H1 (cell line): ENCODE data around the gene PRDM15. TPM values are rescaled to one million over a fixed set of nuclear protein-coding genes. Genes with fewer than 3 reads are reported as not detected.

Experiments used
- CTCF ChIA-PET: fragments of 300-600 bp; sonication (Branson Sonifier 250); formaldehyde crosslinking; loops from one replicate; lab custom pipeline; 2021; ENCODE audit not compliant: partially characterized antibody; lab: Charles Lee
- POLR2A ChIA-PET: fragments of 300-600 bp; sonication (Branson Sonifier 250); formaldehyde crosslinking; loops from one replicate; lab custom pipeline; 2021; ENCODE audit warnings: inconsistent platforms; ENCODE audit not compliant: partially characterized antibody; lab: Charles Lee
- DNase-seq, 2 experiments: peaks; one replicate each; pipeline versions ENCODE4 v3.0.0 to v3.0.0-alpha.2; 2010 to 2022; ENCODE audit warnings: low spot score in 2 of 2, low read depth in 1 of 2, mixed read lengths in 1 of 2
- FAIRE-seq: peaks from 2 replicates; lab custom pipeline; 2011; peaks lifted over from hg19 to GRCh38; lab: Jason Lieb, UNC
- H2AFZ ChIP-seq: 2 replicates; pipeline ENCODE4 v1.8.1; 2012; ENCODE audit warnings: low read length, inconsistent platforms
- H2AK5ac ChIP-seq: 2 replicates; pipeline ENCODE4 v1.6.1; 2013; ENCODE audit warnings: low read depth, low read length
- H2BK120ac ChIP-seq: replicated peaks from 2 replicates; pipeline ENCODE3; 2013; ENCODE audit warnings: low read depth, low read length, inconsistent platforms
- H2BK12ac ChIP-seq: 2 replicates; pipeline ENCODE4 v1.6.1; 2013; ENCODE audit warnings: low read depth, low read length
- H2BK15ac ChIP-seq: 2 replicates; pipeline ENCODE4 v1.6.1; 2013; ENCODE audit warnings: low read length
- H2BK20ac ChIP-seq: 2 replicates; pipeline ENCODE4 v1.6.1; 2013; ENCODE audit warnings: low read length
- H2BK5ac ChIP-seq: 2 replicates; pipeline ENCODE4 v1.6.1; 2013; ENCODE audit warnings: low read depth, low read length
- H3K14ac ChIP-seq: 2 replicates; pipeline ENCODE4 v1.6.1; 2013; ENCODE audit warnings: inconsistent platforms; ENCODE audit not compliant: insufficient read length
- H3K18ac ChIP-seq: 2 replicates; pipeline ENCODE4 v1.6.1; 2013; ENCODE audit warnings: low read length; ENCODE audit errors: extremely low read depth
- H3K23ac ChIP-seq: 2 replicates; pipeline ENCODE4 v1.6.1; 2013; ENCODE audit warnings: inconsistent platforms; ENCODE audit not compliant: insufficient read length
- H3K23me2 ChIP-seq: 2 replicates; pipeline ENCODE4 v1.6.1; 2013; ENCODE audit warnings: low read depth, low read length
- H3K27ac ChIP-seq: 2 replicates; pipeline ENCODE4 v1.6.1; 2011; ENCODE audit warnings: low read depth, low read length, inconsistent platforms
- H3K27me3 ChIP-seq, 4 experiments: replicated peaks in 1 of 4; 1 replicate in 1 of 4; 2 replicates in 3 of 4; pipeline versions ENCODE4 v1.6.1 to v1.8.1; 2011 to 2013; ENCODE audit warnings: low read length in 3 of 4, mild to moderate bottlenecking in 3 of 4, inconsistent platforms in 2 of 4, mixed read lengths in 2 of 4, moderate library complexity in 1 of 4; ENCODE audit not compliant: control insufficient read depth in 3 of 4, insufficient read depth in 3 of 4; ENCODE audit errors: extremely low read depth in 1 of 4
- H3K36me3 ChIP-seq, 4 experiments: 2 replicates each; pipeline versions ENCODE4 v1.6.1 to v1.8.1; 2011 to 2013; ENCODE audit warnings: mild to moderate bottlenecking in 4 of 4, low read length in 3 of 4, moderate library complexity in 2 of 4, control low read depth in 1 of 4, inconsistent platforms in 1 of 4; ENCODE audit not compliant: insufficient read depth in 4 of 4, control insufficient read depth in 2 of 4
- H3K4ac ChIP-seq: replicated peaks from 2 replicates; pipeline ENCODE3; 2013; ENCODE audit warnings: low read length, low read depth, mixed read lengths, inconsistent platforms; ENCODE audit not compliant: insufficient read length
- H3K4me1 ChIP-seq, 4 experiments: replicated peaks in 1 of 4; 1 replicate in 1 of 4; 2 replicates in 3 of 4; pipeline versions ENCODE4 v1.6.1 to v1.8.1; 2011 to 2013; ENCODE audit warnings: low read length in 3 of 4, inconsistent platforms in 2 of 4, mixed read lengths in 1 of 4; ENCODE audit not compliant: insufficient read depth in 4 of 4, control insufficient read depth in 3 of 4
- H3K4me2 ChIP-seq, 2 experiments: 2 replicates each; pipeline versions ENCODE4 v1.6.1 to v1.8.1; 2011 to 2013; ENCODE audit warnings: low read depth in 2 of 2, low read length in 2 of 2, control low read depth in 1 of 2, inconsistent platforms in 1 of 2, mild to moderate bottlenecking in 1 of 2; ENCODE audit not compliant: insufficient read depth in 1 of 2
- H3K4me3 ChIP-seq, 4 experiments: fragments of 200-600, 300-600 bp in 1 of 4; sonication (generic), shearing (Covaris generic), sonication (Bioruptor Twin) in 1 of 4; 2 replicates each; pipeline versions ENCODE4 v1.5.1 to v1.8.1; 2011 to 2016; ENCODE audit warnings: low read length in 4 of 4, low read depth in 3 of 4, control low read depth in 2 of 4, inconsistent platforms in 2 of 4, mild to moderate bottlenecking in 2 of 4, mixed read lengths in 1 of 4, moderate library complexity in 1 of 4; ENCODE audit not compliant: insufficient read depth in 2 of 4; ENCODE audit errors: extremely low read depth in 1 of 4
- H3K56ac ChIP-seq: replicated peaks from 2 replicates; pipeline ENCODE3; 2013; ENCODE audit warnings: low read depth, mild to moderate bottlenecking, mixed read lengths, low read length, inconsistent platforms; ENCODE audit not compliant: insufficient read length
- H3K79me1 ChIP-seq: 2 replicates; pipeline ENCODE4 v1.6.1; 2013; ENCODE audit warnings: low read depth, low read length, control low read depth
- H3K79me2 ChIP-seq, 2 experiments: 2 replicates each; pipeline versions ENCODE4 v1.6.1 to v1.8.1; 2012 to 2013; ENCODE audit warnings: low read length in 2 of 2, mild to moderate bottlenecking in 2 of 2, inconsistent platforms in 1 of 2; ENCODE audit not compliant: insufficient read depth in 2 of 2, control insufficient read depth in 1 of 2
- H3K9ac ChIP-seq, 4 experiments: replicated peaks in 1 of 4; 1 replicate in 1 of 4; 2 replicates in 3 of 4; pipeline versions ENCODE4 v1.6.1 to v1.8.1; 2011 to 2013; ENCODE audit warnings: low read depth in 3 of 4, low read length in 3 of 4, control low read depth in 2 of 4, mild to moderate bottlenecking in 2 of 4, moderate library complexity in 2 of 4, inconsistent platforms in 1 of 4; ENCODE audit errors: extremely low read depth in 1 of 4
- H3K9me3 ChIP-seq, 2 experiments: 2 replicates each; pipeline versions ENCODE4 v1.6.1 to v1.8.1; 2012 to 2013; ENCODE audit warnings: mild to moderate bottlenecking in 2 of 2, moderate library complexity in 2 of 2, control low read depth in 1 of 2, inconsistent platforms in 1 of 2, low read depth in 1 of 2, low read length in 1 of 2, mixed read lengths in 1 of 2; ENCODE audit not compliant: insufficient read depth in 2 of 2
- H4K20me1 ChIP-seq, 2 experiments: replicated peaks in 1 of 2; 2 replicates each; pipeline versions ENCODE3 to v1.8.1; 2011 to 2013; ENCODE audit warnings: inconsistent platforms in 2 of 2, low read length in 2 of 2, mild to moderate bottlenecking in 1 of 2; ENCODE audit not compliant: insufficient read depth in 2 of 2, control insufficient read depth in 1 of 2
- H4K5ac ChIP-seq: 2 replicates; pipeline ENCODE4 v1.6.1; 2013; ENCODE audit warnings: low read length, low read depth, mixed read lengths, inconsistent platforms; ENCODE audit not compliant: insufficient read length
- H4K8ac ChIP-seq: 2 replicates; pipeline ENCODE4 v1.8.0; 2013; ENCODE audit warnings: mild to moderate bottlenecking, moderate library complexity, low read length, inconsistent platforms; ENCODE audit not compliant: insufficient read depth; ENCODE audit errors: extremely low read depth
- H4K91ac ChIP-seq: replicated peaks from 2 replicates; pipeline ENCODE3; 2013; ENCODE audit warnings: low read length, mixed read lengths, inconsistent platforms; ENCODE audit not compliant: insufficient read length
- JUN ChIP-seq: IDR thresholded peaks from 2 replicates; pipeline ENCODE4 v1.6.1; 2011; ENCODE audit warnings: low read depth, mild to moderate bottlenecking, improper control_type of control experiment, low read length
- POLR2AphosphoS5 ChIP-seq: IDR thresholded peaks from 2 replicates; pipeline ENCODE4 v1.6.1; 2011; ENCODE audit warnings: low read depth, low read length
- WGBS, 2 experiments: shearing (Covaris generic) in 1 of 2; methylation state at CpG; one replicate each; pipeline versions ENCODE4 v1.1.6 to v1.1.7; 2013 to 2015; ENCODE audit warnings: low lambda C conversion rate in 2 of 2, mixed read lengths in 2 of 2, inconsistent platforms in 1 of 2, low coverage in 1 of 2, missing lambda C conversion rate in 1 of 2; ENCODE audit not compliant: insufficient replicate concordance in 2 of 2, insufficient coverage in 1 of 2, insufficient read length in 1 of 2; ENCODE audit errors: extremely low coverage in 1 of 2, missing lambda C conversion rate in 1 of 2; 5-methylcytosine and 5-hydroxymethylcytosine counted together
- polyA plus RNA-seq, 7 experiments: library from polyadenylated mRNA; depleted of rRNA in 3 of 7; stranded (reverse) in 5 of 7; unstranded in 2 of 7; fragments of >200 nt in 5 of 7; fragments of 200-250 nt in 2 of 7; gene quantifications; 1 replicate in 5 of 7; 2 replicates in 1 of 7; 4 replicates in 1 of 7; pipeline versions ENCODE4 v1.2.1 to v1.2.3, GENCODE V29; 2011 to 2013; ENCODE audit warnings: missing spikeins in 2 of 7, mixed read lengths in 2 of 7
- total RNA-seq: library from RNA; stranded (reverse); fragmentation: NEBNext Ultra II Directional; extraction: Animal tissue kit (Norgen Biotek cat#: 25700); gene quantifications from 2 replicates; pipeline ENCODE4 v1.2.1, GENCODE V29; 2021

PRDM15 gene
- total and polyA plus RNA-seq, 2 of the 8 experiments (the other 6 are each of a cell fraction or from before 2014, with no cell fraction given), result 9.7 to 10.5 TPM

DNA sequence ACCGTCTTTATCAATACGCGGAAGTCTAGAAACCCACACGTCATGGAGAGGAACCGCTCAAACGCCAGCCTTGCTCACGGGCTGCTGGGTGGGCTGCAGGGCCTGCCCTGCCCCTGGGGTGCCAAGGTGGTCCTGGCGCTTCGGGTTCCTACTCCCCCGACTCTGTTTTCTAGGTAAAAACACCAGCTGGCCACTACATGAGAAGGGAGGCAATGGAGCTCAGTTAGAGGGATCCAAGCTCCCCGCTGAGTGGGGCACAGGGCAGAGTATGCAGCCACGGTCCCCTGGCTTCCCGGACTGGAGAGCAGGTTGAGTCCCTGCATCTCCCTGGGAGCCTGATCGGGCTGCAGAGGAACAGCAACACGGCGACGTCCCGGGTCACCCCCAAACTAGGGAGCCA, 71.0 kb downstream of the PRDM15 start:
- Histone ChIP-seq H3K9me3 (no peaks in the 10 kb centered on the region), H3K4me3 (no peak overlapping the region), H3K9ac (no peak overlapping the region), H2BK12ac (no peak overlapping the region), H4K5ac (no peak overlapping the region), H3K36me3 (peaks cover 0 to 11% (median 4%) of the 10 kb centered on the region in 4 experiments; a peak in 5 of 8 replicates), H4K20me1 (peaks cover 0 to 11% of the 10 kb centered on the region in 2 experiments), H3K27ac (no peak overlapping the region), H2BK20ac (no peak overlapping the region), H4K8ac (no peak overlapping the region), H3K18ac (no peak overlapping the region), H2BK15ac (no peak overlapping the region), H3K23me2 (peaks cover 14% of the 10 kb centered on the region; the same call in 1 of the 2 replicates), H4K91ac (no peak overlapping the region), H3K4me1 (no peaks in the 10 kb centered on the region), H3K79me2 (no peaks in the 10 kb centered on the region), H2AK5ac (no peak overlapping the region), H3K79me1 (no peaks in the 10 kb centered on the region; the same call in 1 of the 2 replicates), H3K4ac (no peak overlapping the region), H3K27me3 (no peaks in the 10 kb centered on the region), H3K4me2 (no peak overlapping the region), H2BK5ac (no peak overlapping the region), H2AFZ (no peak overlapping the region), H3K23ac (no peak overlapping the region), H2BK120ac (no peak overlapping the region), H3K56ac (no peak overlapping the region), H3K14ac (no peak overlapping the region)
- no peak for FAIRE-seq
- 93% methylated on average over 18 of the region's 18 CpGs; no CpG with 5 or more reads in 1 of the 2 experiments for WGBS, 2 experiments
- no peak for TF ChIP-seq POLR2AphosphoS5
- TF ChIP-seq JUN, result no peak
- ChIA-PET POLR2A (no interaction called here), CTCF (interaction anchor here (1.3 to 2.8 kb wide), 2 partner anchors 30 to 196 kb away, joined by 3 to 10 read pairs; no protein-coding TSS in a partner anchor)
- DNase-seq, result no peak
